ENCODE results near the gene PLA2G6.

PLA2G6 gene

GRCh38 chr22:38083931-38084631 is 97.5 kb downstream of the PLA2G6 start, which contains the start of gene SLC16A8:
Gene SLC16A8, minus strand, starts transcription at chr22:38084184. Its CDS starts 1,311 bp downstream, at chr22:38082873.
- TF ChIP-seq CTCF (IDR thresholded peaks at IDR 0.05; ENCODE audit: low read depth, low read length), result no peak
- no peak for DNase-seq (ENCODE audit: low read depth in 2 of 2)
- no peak within 1 kb of the TSS for H3K4me3 ChIP-seq (replicated peaks in 1 of 2; ENCODE audit: low read depth in 2 of 2, low read length in 2 of 2)

GRCh38 chr22:38082986-38083710 is 98.5 kb downstream of the PLA2G6 start:
- DNase-seq (ENCODE audit: low read depth in 2 of 2), result no peak
- no peak for TF ChIP-seq CTCF (IDR thresholded peaks at IDR 0.05; ENCODE audit: low read depth, low read length)
- H3K4me3 ChIP-seq (replicated peaks in 1 of 2; ENCODE audit: low read depth in 2 of 2, low read length in 2 of 2), result no peak overlapping the region

- no peak for DNase-seq (ENCODE audit: low read depth in 2 of 2)
- no peak for TF ChIP-seq CTCF (IDR thresholded peaks at IDR 0.05; ENCODE audit: low read depth, low read length)
- H3K4me3 ChIP-seq (replicated peaks in 1 of 2; ENCODE audit: low read depth in 2 of 2, low read length in 2 of 2), result no peak overlapping the region
These were observed 99.4 kb downstream of the PLA2G6 start for GRCh38 chr22:38081941-38082828.

GRCh38 chr22:38081636-38081940 is 100.0 kb downstream of the PLA2G6 start:
- TF ChIP-seq CTCF (IDR thresholded peaks at IDR 0.05; ENCODE audit: low read depth, low read length), result no peak

GRCh38 chr22:38080850-38081635 is 100.6 kb downstream of the PLA2G6 start:
- H3K4me3 ChIP-seq (replicated peaks in 1 of 2; ENCODE audit: low read depth in 2 of 2, low read length in 2 of 2), result peak overlapping the region; percentile 21 to 33
- no peak for TF ChIP-seq CTCF (IDR thresholded peaks at IDR 0.05; ENCODE audit: low read depth, low read length)
- DNase-seq (ENCODE audit: low read depth in 2 of 2), result peak; percentile 38 to 42

More at GRCh38 chr22:38081636-38081940, 100.0 kb downstream of the PLA2G6 start:
- DNase-seq (ENCODE audit: low read depth in 2 of 2), result no peak
- H3K4me3 ChIP-seq (replicated peaks in 1 of 2; ENCODE audit: low read depth in 2 of 2, low read length in 2 of 2), result peak overlapping the region in 1 of 2 donors; percentile 10

GRCh38 chr22:38080474-38080849 is 101.2 kb downstream of the PLA2G6 start:
- no peak for TF ChIP-seq CTCF (IDR thresholded peaks at IDR 0.05; ENCODE audit: low read depth, low read length)
- H3K4me3 ChIP-seq (replicated peaks in 1 of 2; ENCODE audit: low read depth in 2 of 2, low read length in 2 of 2), result no peak overlapping the region
- DNase-seq (ENCODE audit: low read depth in 2 of 2), result no peak

Data from cardiac fibroblast (primary cell).